GM23338 (cell line): ENCODE measurements around the gene CNTN1.

ENCODE experiments used
- CREB1 ChIP-seq: fragments of 250-450 bp; sonication (Bioruptor Pico); IDR thresholded peaks from 2 replicates; pipeline ENCODE4 v1.5.0; 2020; ENCODE audit warnings: low read depth, mild to moderate bottlenecking, moderate library complexity
- ETS1 ChIP-seq: IDR thresholded peaks from 2 replicates; pipeline ENCODE4 v1.6.1; 2016; ENCODE audit warnings: antibody characterized with exemption
- EZH2 ChIP-seq: fragments of 200-600 bp; sonication (generic); IDR thresholded peaks from one replicate; pipeline ENCODE4 v1.8.0; 2017; ENCODE audit warnings: antibody characterized with exemption, mild to moderate bottlenecking, low read depth; ENCODE audit not compliant: unreplicated experiment
- EZH2phosphoT487 ChIP-seq: fragments of 200-600 bp; sonication (generic); IDR thresholded peaks from one replicate; pipeline ENCODE4 v1.8.1; 2018; ENCODE audit warnings: antibody characterized with exemption; ENCODE audit not compliant: unreplicated experiment
- JUNB ChIP-seq: IDR thresholded peaks from one replicate; pipeline ENCODE4 v1.6.1; 2016; ENCODE audit warnings: antibody characterized with exemption; ENCODE audit not compliant: unreplicated experiment
- NANOG ChIP-seq: IDR thresholded peaks from 2 replicates; pipeline ENCODE4 v1.6.1; 2016; ENCODE audit warnings: antibody characterized with exemption, borderline replicate concordance
- POLR2AphosphoS5 ChIP-seq: IDR thresholded peaks from 2 replicates; pipeline ENCODE4 v1.6.1; 2016; ENCODE audit warnings: antibody characterized with exemption, low read depth
- REST ChIP-seq: IDR thresholded peaks from one replicate; pipeline ENCODE4 v1.6.1; 2018; ENCODE audit warnings: antibody characterized with exemption; ENCODE audit not compliant: unreplicated experiment
- STAT1 ChIP-seq: IDR thresholded peaks from one replicate; pipeline ENCODE4 v1.6.1; 2016; ENCODE audit warnings: antibody characterized with exemption; ENCODE audit not compliant: unreplicated experiment
- ZNF114 ChIP-seq: fragments of 250-450 bp; sonication (Bioruptor Pico); IDR thresholded peaks from 2 replicates; pipeline ENCODE4 v1.5.0; 2020; ENCODE audit warnings: mild to moderate bottlenecking, moderate library complexity
- ZNF331 ChIP-seq: fragments of 250-450 bp; sonication (Bioruptor Pico); IDR thresholded peaks from 2 replicates; pipeline ENCODE4 v1.5.0; 2020; ENCODE audit warnings: low read depth, mild to moderate bottlenecking, moderate library complexity
- TF ChIP-seq, protein P1 (sequence below), 2 experiments: fragments of 200-600 bp in 1 of 2; sonication (generic) in 1 of 2; conservative IDR thresholded peaks; 2 replicates each; pipeline versions ENCODE4 v1.5.1 to v1.6.1; 2016 to 2017; ENCODE audit warnings: antibody characterized with exemption in 2 of 2, low read depth in 2 of 2, mild to moderate bottlenecking in 2 of 2, moderate library complexity in 1 of 2

DNA sequence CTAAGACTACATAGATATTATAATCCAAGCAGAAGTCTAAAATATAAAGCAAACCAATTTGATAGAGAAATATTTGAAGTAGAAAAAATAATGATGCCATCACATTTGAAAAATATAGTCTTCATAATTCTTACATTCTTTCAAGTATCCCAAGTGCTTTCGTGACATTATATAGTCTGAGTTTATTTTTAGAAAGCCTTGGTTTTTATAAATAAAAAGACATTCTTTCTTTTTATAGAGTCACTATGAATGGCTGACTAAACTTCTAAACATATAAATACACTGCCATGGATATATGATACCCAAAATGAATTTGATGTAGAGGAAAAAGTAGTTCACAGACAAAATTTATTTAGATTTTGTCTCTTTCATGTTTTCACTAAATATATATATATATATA lies 360.8 kb downstream of the CNTN1 start:
- TF ChIP-seq, protein P1, sequence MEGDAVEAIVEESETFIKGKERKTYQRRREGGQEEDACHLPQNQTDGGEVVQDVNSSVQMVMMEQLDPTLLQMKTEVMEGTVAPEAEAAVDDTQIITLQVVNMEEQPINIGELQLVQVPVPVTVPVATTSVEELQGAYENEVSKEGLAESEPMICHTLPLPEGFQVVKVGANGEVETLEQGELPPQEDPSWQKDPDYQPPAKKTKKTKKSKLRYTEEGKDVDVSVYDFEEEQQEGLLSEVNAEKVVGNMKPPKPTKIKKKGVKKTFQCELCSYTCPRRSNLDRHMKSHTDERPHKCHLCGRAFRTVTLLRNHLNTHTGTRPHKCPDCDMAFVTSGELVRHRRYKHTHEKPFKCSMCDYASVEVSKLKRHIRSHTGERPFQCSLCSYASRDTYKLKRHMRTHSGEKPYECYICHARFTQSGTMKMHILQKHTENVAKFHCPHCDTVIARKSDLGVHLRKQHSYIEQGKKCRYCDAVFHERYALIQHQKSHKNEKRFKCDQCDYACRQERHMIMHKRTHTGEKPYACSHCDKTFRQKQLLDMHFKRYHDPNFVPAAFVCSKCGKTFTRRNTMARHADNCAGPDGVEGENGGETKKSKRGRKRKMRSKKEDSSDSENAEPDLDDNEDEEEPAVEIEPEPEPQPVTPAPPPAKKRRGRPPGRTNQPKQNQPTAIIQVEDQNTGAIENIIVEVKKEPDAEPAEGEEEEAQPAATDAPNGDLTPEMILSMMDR (conservative IDR thresholded peaks at IDR 0.05; ENCODE audit: low read depth in 2 of 2): no peak
- no peak for TF ChIP-seq CREB1
- no peak for TF ChIP-seq POLR2AphosphoS5
- no peak for TF ChIP-seq EZH2phosphoT487
- TF ChIP-seq EZH2: no peak
- TF ChIP-seq REST: no peak
- TF ChIP-seq ZNF114 (CRISPR knock-in tag): no peak
- no peak for TF ChIP-seq ZNF331
- TF ChIP-seq JUNB: no peak
- no peak for TF ChIP-seq ETS1
- no peak for TF ChIP-seq STAT1
- no peak for TF ChIP-seq NANOG
